ENCODE measurements around the gene PHKG2.

PHKG2 gene

DNA sequence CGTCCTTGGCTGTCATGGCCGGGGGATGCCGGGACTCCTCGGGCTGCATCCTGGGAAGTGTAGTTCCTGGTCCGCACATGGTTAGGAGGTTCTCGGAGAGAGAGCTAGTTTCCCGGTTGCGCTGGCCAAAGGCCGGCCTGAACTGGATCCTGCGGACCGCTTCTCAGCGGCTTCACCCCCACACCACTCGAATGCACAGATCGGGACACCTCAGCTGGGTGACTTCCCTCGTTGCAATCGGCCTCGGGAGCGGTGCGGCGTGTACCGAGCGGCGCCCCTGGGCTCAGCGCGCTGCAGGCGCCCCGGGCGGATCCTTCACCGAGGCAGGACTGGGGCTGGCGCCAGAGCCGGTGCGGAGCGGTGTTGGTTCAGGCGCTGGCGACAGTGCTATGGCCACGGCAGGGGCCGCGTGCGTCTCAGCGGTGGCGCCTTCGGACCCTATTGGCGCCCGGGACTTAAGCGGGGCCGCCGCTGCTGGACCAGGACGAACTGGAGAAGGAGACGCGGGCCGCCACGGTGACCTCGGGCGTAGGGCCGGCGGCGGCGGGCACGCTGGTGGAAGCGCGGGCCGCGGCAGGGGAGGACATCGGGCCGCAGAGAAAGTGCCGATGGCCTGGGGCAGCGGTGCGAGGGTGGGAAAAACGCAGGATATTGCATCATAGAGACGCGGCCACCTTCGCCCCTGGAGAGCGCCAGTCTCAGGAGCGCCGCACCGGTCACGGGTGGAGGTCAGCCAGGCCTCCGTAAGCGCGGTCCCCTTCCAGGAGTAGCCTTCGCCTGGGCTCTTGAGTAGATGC lies 27.4 kb downstream of the PHKG2 start:
- no peak for DNase-seq (ENCODE audit: low read depth in 2 of 2)

DNA sequence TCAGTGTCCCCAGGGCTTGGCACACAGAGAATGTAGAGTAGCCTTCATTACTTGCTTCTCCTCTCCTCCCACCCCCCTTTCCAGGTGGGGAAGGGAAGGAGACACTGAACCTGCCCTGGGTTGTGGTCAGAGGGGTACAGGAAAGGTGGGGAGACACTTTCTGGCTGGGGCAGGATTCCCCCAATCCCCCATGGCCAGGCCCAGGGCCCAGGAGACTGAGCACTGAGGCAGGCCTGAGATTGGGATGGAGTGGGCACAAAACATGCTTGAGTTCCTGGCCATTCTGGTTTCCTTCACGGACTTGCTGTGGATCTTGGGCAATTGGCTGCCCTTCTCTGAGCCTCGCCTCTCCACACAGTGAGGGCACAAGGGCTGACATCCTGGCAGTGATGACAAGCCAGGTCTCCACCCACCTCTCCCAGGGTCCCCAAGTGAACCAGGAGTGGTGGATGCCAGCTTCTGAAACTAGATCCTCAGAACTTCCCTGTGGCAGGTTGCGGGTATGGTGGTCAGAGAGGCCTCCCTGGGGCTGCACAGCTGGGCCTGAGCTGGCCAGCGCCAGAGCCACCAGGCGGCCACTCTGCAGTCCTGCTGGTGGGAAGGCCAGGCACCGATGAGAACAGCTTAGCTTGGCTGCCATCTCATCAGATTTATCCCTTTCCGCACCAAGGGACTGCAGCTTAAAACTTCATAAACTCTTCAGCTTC lies 29.5 kb downstream of the PHKG2 start:
- DNase-seq (ENCODE audit: low read depth in 2 of 2), result no peak

DNA sequence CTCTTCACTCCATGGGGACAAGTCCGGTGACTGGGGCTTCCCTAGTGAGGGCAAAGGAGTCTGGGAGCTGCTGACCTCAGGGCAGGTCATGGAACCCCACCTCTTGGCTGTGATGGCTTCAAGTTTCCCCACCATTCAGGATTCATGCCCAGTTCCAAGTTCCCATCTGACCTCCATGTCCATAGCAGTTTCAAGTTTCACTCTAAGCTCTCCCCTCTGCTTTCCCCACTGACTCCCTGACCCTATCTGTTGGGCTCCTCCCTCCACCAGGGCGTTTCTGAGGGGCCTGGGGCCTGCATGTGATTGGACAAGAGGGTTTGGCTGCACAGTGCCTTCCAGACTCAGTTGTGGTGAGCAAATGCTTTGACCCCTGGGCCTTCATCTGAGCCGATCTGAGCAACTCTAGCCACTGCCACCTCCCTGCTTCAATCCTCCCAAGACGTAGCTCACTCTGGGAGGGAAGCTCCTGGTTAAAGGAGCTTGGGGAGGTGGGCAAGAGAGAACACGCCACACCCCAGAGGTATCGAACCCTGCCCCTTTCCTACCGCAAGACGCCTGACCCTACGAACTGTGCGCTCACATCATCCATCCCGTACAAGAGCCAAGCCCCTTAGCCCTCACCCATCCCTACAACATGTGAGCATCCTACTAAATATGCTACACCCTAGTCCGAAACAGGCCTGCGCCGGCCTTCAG lies 30.5 kb downstream of the PHKG2 start:
- no peak for DNase-seq (ENCODE audit: low read depth in 2 of 2)

DNA sequence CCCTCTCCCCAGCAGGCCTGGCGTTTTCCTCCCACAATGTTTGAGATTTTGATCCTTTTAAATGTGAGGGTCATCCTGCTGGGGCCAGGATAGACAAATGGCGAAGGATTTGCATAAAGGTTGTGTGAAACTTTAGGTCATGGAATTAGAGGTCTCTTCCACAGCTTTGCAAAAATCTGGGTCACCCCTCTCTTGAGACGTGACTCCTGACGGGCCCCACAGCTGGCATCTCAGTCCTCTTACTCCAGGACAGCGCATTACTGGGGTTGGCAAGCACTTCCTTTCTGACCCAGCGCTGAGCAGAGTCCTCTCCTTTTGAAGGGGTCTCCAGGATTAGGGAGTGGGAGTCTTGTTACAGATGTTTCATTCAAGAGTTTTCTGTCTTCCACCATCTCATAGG lies 31.4 kb downstream of the PHKG2 start:
- DNase-seq (ENCODE audit: low read depth in 2 of 2), result no peak

DNA sequence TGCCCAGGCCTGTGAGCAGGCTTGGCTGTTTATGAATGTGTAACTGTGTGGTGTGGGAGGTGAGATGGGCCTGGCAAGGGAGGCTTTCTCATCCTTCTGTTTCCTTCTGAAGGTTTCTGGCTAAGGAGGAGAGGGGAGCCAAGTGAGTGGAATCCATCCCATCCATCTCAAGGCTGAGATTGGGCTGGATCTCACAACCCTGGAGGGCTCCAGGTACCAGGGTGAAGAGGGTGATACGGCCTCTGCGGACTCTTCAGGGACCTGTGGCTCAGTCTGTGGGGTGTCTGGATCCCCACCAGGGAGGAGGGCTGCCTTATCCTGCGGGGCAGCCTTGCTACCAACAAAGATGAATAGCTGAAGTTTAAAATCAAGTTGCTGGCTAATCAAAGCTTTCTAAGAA lies 31.8 kb downstream of the PHKG2 start:
- DNase-seq (ENCODE audit: low read depth in 2 of 2), result no peak

DNA sequence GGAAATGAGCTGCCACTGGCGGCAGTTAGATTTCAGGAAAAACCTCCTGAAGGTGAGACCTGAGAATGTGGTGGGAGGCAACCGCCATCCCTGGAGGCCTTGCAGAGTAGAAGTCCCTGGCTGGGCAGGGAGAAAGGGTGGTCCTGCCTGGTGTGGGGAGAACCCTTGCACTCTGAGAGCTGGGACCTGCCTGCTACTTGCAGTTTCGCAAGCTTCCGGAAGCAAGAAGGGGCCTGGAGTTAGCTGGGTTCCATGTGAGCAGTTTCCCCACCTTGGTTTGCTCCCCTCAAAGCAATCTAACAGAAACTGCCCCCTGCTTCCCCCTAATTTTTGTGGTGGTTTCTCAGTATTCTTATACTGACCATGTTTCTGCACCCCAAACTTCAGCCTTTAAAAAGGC lies 32.3 kb downstream of the PHKG2 start:
- no peak for DNase-seq (ENCODE audit: low read depth in 2 of 2)

DNA sequence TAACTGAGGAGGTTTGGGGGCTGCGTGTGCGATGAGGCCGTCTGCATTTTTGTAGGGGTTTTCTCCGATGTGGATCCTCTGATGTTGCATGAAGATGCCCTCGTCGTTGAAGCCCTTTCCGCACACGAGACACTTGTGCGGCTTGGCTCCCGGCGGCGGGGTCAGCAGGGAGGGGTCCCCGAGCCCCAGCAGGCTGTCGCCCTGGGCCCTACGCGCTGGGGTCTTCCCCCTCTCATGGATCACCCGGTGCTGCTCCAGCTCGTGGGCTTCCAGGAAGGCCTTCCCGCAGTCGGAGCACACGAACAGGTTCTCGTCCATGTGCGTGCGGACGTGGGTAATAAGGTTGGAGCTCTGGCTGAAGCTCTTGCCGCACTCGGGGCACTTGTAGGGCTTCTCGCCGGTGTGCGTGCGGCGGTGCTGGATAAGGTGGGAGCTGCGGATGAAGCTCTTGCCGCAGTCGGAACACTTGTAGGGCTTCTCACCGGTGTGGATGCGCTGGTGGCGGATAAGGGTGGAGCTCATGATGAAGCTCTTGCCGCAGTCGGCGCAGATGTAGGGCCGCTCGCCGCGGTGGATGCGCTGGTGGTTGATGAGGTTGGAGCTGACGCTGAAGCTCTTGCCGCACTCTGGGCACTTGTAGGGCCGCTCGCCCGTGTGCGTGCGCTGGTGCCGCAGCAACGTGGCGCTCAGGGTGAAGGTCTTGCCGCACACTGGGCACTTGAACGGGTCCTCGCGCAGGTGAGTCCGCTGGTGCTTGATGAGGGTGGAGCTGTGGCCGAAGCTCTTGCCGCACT lies 34.5 kb downstream of the PHKG2 start:
- no peak for DNase-seq (ENCODE audit: low read depth in 2 of 2)

DNA sequence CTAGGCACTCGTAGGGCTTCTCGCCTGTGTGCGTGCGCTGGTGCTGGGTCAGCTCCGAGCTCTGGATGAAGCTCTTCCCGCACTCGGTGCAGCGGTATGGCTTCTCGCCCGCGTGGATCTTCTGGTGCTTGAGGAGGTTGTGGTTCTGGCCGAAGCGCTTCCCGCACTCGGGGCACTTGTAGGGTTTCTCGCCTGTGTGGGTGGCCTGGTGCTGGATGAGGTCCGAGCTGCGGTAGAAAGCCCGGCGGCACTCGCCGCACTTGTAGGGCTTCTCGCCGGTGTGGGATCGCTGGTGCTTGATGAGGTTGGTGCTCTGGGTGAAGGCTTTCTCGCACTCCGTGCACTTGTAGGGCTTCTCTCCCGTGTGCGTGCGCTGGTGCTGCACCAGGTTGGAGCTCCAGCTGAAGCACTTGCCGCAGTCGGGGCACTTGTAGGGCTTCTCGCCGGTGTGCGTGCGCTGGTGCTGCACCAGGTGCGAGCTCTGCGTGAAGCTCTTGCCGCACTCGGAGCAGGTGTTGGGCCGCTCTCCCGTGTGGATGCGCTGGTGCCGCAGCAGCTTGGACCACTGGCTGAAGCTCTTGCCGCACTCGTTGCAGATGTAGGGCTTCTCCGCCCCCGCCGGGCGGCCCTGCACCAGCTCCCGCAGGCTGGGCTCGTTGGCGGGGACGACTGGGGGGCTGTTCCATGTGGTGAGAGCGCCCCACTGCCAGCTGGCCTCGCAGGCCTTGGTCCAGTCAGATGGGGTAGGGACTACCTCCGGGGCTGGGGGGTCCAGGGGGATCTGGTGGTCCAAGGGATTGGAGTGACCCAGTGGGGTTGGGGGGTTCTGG lies 35.3 kb downstream of the PHKG2 start:
- DNase-seq (ENCODE audit: low read depth in 2 of 2), result no peak

DNA sequence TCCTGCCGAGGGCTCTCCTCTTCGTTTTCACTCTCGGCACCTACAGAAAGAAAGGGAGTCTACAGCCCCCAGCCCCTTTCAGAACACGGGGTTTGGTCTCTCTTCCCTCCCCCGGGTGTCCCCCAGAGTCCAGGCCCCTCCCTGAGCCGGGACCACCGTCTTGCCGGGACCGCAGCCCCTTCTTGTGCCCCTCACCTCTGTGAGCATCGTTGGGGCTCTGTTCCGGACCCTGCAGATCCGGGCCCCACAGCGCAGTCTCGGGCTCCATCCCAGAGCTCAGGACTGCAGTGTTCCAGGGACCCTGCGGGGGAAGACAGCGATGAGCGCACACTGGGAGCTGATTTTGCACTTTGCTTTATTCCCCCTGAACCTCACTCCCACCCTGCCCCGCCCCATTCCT lies 36.0 kb downstream of the PHKG2 start:
- DNase-seq (ENCODE audit: low read depth in 2 of 2), result no peak

DNA sequence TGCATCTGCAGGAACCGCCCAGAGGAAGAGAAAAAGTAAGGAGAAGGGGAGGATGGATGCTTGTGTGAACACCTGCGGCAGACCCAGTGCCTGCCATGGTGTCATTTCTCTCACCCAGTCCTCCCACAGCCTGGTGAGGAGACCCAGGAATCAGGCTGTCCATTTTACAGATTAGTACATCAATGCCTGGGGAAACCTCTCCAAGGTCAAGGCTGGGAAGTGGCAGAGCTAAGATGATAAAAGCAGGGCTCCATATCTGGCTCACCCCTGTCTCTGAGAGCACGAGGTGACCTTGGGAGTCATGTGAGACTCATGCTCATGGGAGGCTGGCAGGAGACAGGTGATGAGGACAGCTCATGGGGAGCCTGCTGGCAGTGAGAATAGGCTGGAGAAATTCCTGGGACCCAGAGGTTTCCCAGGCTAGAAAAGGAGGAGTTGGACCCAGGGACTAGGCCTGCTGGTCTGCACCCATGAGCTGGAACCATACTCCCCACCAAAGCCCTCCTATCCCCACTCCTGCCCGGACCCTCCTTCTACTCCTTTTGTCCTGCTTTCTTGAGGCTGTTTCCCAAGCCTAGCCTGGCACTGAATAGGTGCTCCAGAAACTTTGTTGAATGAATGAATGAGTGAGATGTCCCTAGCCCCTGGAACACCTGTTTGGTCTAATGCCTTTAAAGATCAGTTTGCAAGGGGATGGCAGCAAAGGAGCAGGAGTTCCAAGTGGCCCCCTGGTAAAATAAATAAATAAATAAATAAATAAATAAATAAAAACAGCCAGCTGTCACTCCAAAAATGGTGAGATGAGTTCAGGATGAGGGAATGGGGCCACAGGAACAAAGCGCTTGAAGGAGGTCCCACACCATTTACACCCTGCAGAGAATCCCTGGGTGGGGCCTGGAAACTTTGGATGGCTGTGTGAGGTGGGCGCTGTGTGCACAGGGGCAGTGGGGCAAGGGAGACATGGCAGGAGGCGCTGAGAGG lies 37.2 kb downstream of the PHKG2 start:
- no peak for DNase-seq (ENCODE audit: low read depth in 2 of 2)

DNA sequence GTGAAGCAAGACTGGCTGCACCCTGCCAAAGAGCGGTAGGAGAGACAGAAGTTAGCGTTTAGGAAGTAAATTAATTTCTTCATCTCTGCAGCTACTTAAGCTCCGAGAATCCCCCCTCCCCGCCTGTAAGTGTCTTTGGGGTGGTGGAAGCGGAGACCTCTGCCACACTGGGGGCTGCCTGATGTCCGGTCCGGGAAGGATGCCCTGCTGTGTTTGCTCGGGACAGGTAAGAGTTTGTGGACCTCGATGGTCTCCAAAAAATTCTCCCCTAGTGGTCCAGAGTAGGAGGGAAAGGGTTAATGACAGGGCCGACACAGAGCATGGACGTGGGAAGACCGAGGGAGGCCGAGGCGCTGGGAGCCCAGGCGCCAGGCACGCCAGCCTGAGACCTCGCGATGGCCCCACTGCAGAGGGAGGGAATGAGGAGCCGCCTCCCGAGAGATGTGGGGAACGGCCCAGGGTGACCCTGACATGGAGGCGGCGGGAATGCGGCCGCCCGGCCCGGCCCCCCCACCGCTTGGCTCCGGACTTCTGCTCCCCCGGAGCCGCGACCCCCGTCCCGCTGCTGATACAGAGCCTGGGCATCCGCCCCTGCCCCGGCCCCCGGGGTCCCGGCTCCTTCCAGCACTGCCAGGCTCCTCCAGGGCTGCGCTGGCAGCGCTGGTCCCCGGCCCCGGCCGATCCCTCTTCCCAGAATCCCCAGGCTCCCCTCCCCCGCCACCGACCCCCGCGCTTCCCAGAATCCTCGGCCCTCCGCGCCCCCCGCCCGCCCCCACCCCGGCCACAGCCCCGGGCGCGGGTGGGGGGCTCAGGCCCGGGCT lies 38.1 kb downstream of the PHKG2 start:
- no peak for DNase-seq (ENCODE audit: low read depth in 2 of 2)

DNA sequence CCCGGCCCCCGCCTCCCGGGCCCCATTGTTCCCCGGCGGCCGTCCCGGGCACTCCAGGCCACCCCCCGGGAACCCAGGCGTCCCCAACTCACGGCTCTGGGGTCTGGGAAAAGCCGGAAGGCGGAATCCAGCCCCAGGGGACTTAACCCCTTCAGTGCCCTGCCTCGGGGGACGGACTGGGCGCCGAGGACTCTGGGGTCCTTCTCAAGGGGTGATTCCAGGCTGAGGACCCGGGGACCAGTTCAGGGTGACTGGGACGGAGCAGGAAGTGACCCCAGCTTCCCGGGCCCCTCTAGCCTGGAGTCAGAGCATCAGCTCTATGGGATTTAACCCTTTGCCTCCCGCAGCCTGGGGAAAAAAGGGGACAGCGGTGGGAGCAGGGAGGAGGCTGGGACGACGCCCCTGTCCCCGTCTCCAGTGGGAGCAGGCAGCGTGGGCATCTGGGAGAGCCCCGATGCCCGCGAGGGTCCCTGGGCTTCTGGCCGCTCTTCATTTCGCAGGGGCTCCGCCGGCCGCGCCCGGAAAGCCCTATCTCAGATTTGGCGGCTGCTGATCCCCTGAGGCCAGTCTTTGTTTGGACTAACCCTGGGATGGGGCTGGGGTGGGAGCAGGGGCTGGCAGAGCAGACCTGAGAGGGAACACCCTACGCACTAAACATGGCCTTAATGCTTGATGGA lies 38.8 kb downstream of the PHKG2 start, which contains the start of gene ZNF629:
ZNF629 (minus strand) TSS at position 270 of the 677 bp plus-strand sequence. CDS start 2,723 bp downstream, outside the sequence.
- DNase-seq (ENCODE audit: low read depth in 2 of 2), result no peak

DNA sequence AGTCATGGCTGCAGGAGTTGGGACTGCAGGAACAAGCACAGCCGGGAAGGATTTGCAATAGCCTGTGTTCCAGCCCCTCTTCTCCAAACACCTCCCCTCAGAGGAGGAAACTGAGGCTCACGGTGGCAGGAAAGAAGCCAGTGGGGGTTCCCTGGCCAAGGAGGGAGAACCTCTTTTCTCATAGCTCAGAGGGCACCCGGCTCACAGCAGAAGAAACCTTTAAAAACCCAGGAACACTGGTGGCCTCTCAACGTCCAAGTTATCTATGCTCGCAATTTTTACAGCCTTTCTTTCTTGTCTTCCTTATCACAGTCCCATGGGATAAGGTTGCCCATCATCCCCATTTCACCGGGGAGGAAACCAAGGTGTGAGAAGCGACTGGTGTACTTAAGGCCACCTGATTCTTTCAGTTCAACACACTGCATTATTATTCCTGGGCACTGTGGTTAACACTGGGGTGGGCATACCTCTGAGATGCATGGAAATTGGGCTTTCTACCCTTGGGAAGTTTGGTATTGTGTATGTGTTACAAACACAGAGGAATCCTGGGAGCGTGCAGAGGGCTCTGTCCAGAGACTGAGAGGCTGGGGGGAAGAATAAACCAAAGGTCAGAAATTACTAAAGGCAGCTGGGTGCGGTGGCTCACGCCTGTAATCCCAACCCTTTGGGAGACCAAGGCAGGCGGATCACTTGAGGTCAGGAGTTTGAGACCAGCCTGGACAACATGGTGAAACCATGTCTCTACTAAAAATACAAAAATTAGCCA lies 39.6 kb downstream of the PHKG2 start:
- DNase-seq (ENCODE audit: low read depth in 2 of 2), result no peak

DNA sequence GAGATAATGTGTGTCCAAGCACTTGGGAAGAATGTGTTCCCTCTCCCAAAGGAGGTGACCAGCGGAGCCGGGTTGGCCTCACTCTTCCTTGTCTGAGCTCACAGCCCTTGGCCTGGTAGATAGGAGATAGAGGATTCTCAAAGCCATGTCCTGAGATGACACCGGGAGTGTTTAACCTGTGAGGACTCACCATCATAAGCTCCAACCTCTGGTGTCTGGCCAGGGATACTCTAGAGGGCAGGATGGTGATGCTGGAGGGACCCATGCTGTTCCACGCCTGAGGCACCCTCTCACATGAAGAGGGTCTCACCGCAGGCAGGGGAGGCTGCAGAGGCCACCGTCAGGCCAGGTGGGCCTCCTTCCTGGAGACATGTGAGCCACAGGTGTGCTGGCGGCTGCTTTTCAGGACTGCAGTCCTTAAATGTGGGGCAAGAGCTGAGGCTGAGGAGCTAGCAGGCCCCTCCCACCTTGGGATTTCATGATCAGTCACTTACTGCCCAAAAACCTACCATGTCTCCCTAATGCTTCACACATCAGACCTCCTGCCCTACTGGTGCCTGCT lies 45.4 kb downstream of the PHKG2 start:
- no peak for DNase-seq (ENCODE audit: low read depth in 2 of 2)

DNA sequence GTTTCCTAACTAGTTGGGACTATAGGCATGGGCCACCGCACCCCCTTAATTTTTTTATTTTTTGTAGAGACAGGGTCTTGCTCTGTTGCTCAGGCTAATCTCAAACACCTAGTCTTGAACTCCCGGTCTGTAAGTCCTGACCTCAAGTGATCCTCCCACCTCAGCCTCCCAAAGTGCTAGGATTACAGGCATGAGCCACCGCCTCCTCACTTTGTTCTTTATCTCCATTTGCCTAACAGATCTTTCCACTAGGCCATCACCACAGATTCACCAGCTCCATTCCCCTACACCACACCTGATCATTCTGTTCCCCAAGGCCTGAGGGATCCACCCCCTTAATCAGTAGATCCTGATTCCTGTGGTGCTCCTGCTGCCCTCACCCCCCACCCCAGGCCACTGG lies 46.4 kb downstream of the PHKG2 start:
- no peak for DNase-seq (ENCODE audit: low read depth in 2 of 2)

DNA sequence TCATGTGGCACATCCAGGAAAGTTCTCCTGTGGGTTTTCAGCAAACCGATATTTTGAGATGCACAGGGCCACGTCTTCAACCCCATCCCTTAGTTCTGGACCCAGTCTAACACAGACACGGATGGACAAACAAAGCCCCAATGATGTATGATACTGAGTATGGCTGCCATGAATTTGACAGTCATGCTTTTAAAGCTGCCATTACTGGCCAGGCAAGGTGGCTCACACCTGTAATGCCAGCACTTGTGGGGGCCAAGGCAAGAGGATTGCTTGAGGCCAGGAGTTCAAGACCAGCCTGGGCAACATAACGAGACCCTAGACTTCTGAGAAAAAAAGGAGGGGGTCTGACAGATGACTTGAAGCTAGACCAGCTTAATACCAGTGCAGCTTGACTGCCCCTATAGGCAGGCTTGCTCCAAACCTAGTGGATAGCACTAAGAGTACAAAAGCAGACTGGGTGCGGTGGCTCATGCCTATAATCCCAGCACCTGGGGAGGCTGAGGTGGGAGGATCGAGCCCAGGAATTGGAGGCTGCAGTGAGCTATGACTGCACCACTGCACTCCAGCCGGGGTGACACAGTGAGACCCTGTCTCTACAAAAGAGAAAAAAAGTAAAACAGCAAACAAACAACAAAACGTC lies 49.6 kb downstream of the PHKG2 start:
- DNase-seq (ENCODE audit: low read depth in 2 of 2), result no peak
